ENCODE results near the gene NOS1AP. TPM values are rescaled to one million over a fixed set of nuclear protein-coding genes. Genes with fewer than 3 reads are reported as not detected.

NOS1AP gene
- total and polyA plus RNA-seq, 2 experiments from 2014 or later: 5.8 to 6.6 TPM

- Mint-ChIP-seq H3K4me1 (peaks cover 39% of the 10 kb centered on the region), H3K9me3 (no peaks in the 10 kb centered on the region), H3K27ac (no peak overlapping the region), H3K36me3 (ENCODE audit: low read depth) (peaks cover 26% of the 10 kb centered on the region), H3K4me3 (no peak overlapping the region), H3K27me3 (ENCODE audit: insufficient read depth, low read depth, poor library complexity) (peaks cover 28% of the 10 kb centered on the region)
- Histone ChIP-seq H3K9me2 (ENCODE audit: insufficient read depth) (no peaks in the 10 kb centered on the region), H3K4me2 (no peak overlapping the region), H3K27ac (ENCODE audit: low read depth) (no peak overlapping the region), H3K4me1 (ENCODE audit: insufficient read depth) (peaks cover 4% of the 10 kb centered on the region; the same call in 1 of the 2 replicates), H3K36me3 (ENCODE audit: insufficient read depth) (no peaks in the 10 kb centered on the region), H3F3A (replicated peaks; ENCODE audit: low read depth) (no peaks in the 10 kb centered on the region), H3K27me3 (ENCODE audit: insufficient read depth) (no peaks in the 10 kb centered on the region), H3K4me3 (no peak overlapping the region), H3K79me2 (replicated peaks; ENCODE audit: insufficient read depth) (no peaks in the 10 kb centered on the region), H4K20me1 (replicated peaks; ENCODE audit: insufficient read depth) (no peaks in the 10 kb centered on the region), H2AFZ (no peak overlapping the region)
- DNase-seq (ENCODE audit: low spot score) (no peak), ATAC-seq (no peak)
- no peak for TF ChIP-seq REST (IDR thresholded peaks at IDR 0.05; ENCODE audit: unreplicated experiment)
- no peak for TF ChIP-seq ZNF114 (CRISPR knock-in tag; IDR thresholded peaks at IDR 0.05)
- TF ChIP-seq ZNF331 (CRISPR knock-in tag; IDR thresholded peaks at IDR 0.05; ENCODE audit: low read depth): no peak
- TF ChIP-seq CTCF (conservative IDR thresholded peaks at IDR 0.05; ENCODE audit: low read depth in 2 of 2): no peak
- TF ChIP-seq EZH2phosphoT487 (IDR thresholded peaks at IDR 0.05; ENCODE audit: unreplicated experiment): no peak
- TF ChIP-seq NANOG (IDR thresholded peaks at IDR 0.05; ENCODE audit: borderline replicate concordance): no peak
- TF ChIP-seq CREB1 (CRISPR knock-in tag; IDR thresholded peaks at IDR 0.05; ENCODE audit: low read depth): no peak
- TF ChIP-seq ZNF462 (CRISPR knock-in tag; IDR thresholded peaks at IDR 0.05): no peak
- TF ChIP-seq STAT1 (IDR thresholded peaks at IDR 0.05; ENCODE audit: unreplicated experiment): no peak
- TF ChIP-seq JUNB (IDR thresholded peaks at IDR 0.05; ENCODE audit: unreplicated experiment): no peak
- no peak for TF ChIP-seq EZH2 (IDR thresholded peaks at IDR 0.05; ENCODE audit: low read depth, unreplicated experiment)
- no peak for TF ChIP-seq ETS1 (IDR thresholded peaks at IDR 0.05)
- no peak for TF ChIP-seq POLR2AphosphoS5 (IDR thresholded peaks at IDR 0.05; ENCODE audit: low read depth)
Observed at GRCh38 chr1:162387226-162388082, 318.0 kb downstream of the NOS1AP start.
